HepG2 (cell line): Measurements from ENCODE around the gene YWHAB. TPM values are rescaled to one million over a fixed set of nuclear protein-coding genes. Genes with fewer than 3 reads are reported as not detected.
A peak's percentile ranks its signal among the peaks of the same experiment; 100 is the strongest.

ENCODE experiments used
- BHLHE40 ChIP-seq: IDR thresholded peaks from 2 replicates; pipeline ENCODE4 v1.6.1; 2011; ENCODE audit warnings: low read length, improper control_type of control experiment
- CBX1 ChIP-seq: IDR thresholded peaks from one replicate; pipeline ENCODE4 v1.6.1; 2016; ENCODE audit warnings: antibody characterized with exemption, low read depth
- CEBPZ ChIP-seq: IDR thresholded peaks from 2 replicates; pipeline ENCODE4 v1.6.1; 2012; ENCODE audit warnings: low read length, improper control_type of control experiment
- EP300 ChIP-seq, 3 experiments: sonication (generic) in 1 of 3; formaldehyde crosslinking in 1 of 3; IDR thresholded peaks; 2 replicates each; pipeline versions ENCODE4 v1.5.1 to v1.6.1; 2011 to 2020; ENCODE audit warnings: low read depth in 2 of 3, low read length in 2 of 3, borderline replicate concordance in 1 of 3, improper control_type of control experiment in 1 of 3, mild to moderate bottlenecking in 1 of 3, missing genetic modification reagents in 1 of 3, moderate library complexity in 1 of 3
- HMGA1 ChIP-seq: sonication (generic); formaldehyde crosslinking; conservative IDR thresholded peaks from 2 replicates; pipeline ENCODE4 v1.4.0; 2020; ENCODE audit warnings: missing genetic modification reagents
- MYC ChIP-seq: sonication (generic); formaldehyde crosslinking; IDR thresholded peaks from 2 replicates; pipeline ENCODE4 v1.9.0; 2021; ENCODE audit warnings: missing genetic modification reagents, borderline replicate concordance
- PAF1 ChIP-seq: IDR thresholded peaks from 2 replicates; pipeline ENCODE4 v1.6.1; 2016; ENCODE audit warnings: missing genetic modification reagents, missing compliant biosample characterization
- PHF21A ChIP-seq: sonication (generic); formaldehyde crosslinking; IDR thresholded peaks from 2 replicates; pipeline ENCODE4 v1.5.0; 2020; ENCODE audit warnings: mild to moderate bottlenecking, missing genetic modification reagents
- POGZ ChIP-seq: sonication (generic); formaldehyde crosslinking; IDR thresholded peaks from 2 replicates; pipeline ENCODE4 v1.4.0; 2020; ENCODE audit warnings: mild to moderate bottlenecking, missing genetic modification reagents
- PRDM4 ChIP-seq: sonication (generic); formaldehyde crosslinking; IDR thresholded peaks from 2 replicates; pipeline ENCODE4 v1.9.0; 2021; ENCODE audit warnings: missing genetic modification reagents, borderline replicate concordance
- SIX4 ChIP-seq: sonication (generic); formaldehyde crosslinking; IDR thresholded peaks from 2 replicates; pipeline ENCODE4 v1.4.0; 2020; ENCODE audit warnings: missing genetic modification reagents
- ZBTB44 ChIP-seq: sonication (generic); formaldehyde crosslinking; IDR thresholded peaks from 2 replicates; pipeline ENCODE4 v1.4.0; 2020; ENCODE audit warnings: missing genetic modification reagents
- ZEB1 ChIP-seq: IDR thresholded peaks from 2 replicates; pipeline ENCODE4 v1.6.1; 2012; ENCODE audit warnings: mild to moderate bottlenecking, low read depth, inconsistent platforms; ENCODE audit not compliant: insufficient replicate concordance
- ZNF253 ChIP-seq: sonication (generic); formaldehyde crosslinking; IDR thresholded peaks from 2 replicates; pipeline ENCODE4 v1.8.0; 2022; ENCODE audit warnings: mild to moderate bottlenecking, missing genetic modification reagents, borderline replicate concordance
- ZNF468 ChIP-seq: sonication (generic); formaldehyde crosslinking; IDR thresholded peaks from 2 replicates; pipeline ENCODE4 v1.8.0; 2022; ENCODE audit warnings: mild to moderate bottlenecking, moderate library complexity, missing genetic modification reagents
- ZNF569 ChIP-seq: sonication (generic); formaldehyde crosslinking; IDR thresholded peaks from 2 replicates; pipeline ENCODE4 v1.5.0; 2020; ENCODE audit warnings: mild to moderate bottlenecking, missing genetic modification reagents, moderate library complexity, borderline replicate concordance
- ZNF747 ChIP-seq: sonication (generic); formaldehyde crosslinking; IDR thresholded peaks from 2 replicates; pipeline ENCODE4 v1.8.1; 2023; ENCODE audit warnings: missing genetic modification reagents, mild to moderate bottlenecking, borderline replicate concordance
- polyA plus RNA-seq, 8 experiments: library from polyadenylated mRNA; depleted of rRNA in 3 of 8; stranded (reverse) in 7 of 8; unstranded in 1 of 8; fragments of >200 nt; fragmentation: Illumina TruSeq in 4 of 8; extraction: Trizol in 4 of 8; gene quantifications; 2 replicates each; pipeline versions ENCODE4 v1.2.1 to v1.2.3, GENCODE V29; 2011 to 2016; ENCODE audit warnings: low read depth in 4 of 8, missing spikeins in 1 of 8, mixed read lengths in 1 of 8; ENCODE audit not compliant: insufficient read depth in 1 of 8
- total RNA-seq, 5 experiments: library from RNA; depleted of rRNA; stranded (reverse); fragments of >200 nt; fragmentation: Illumina TruSeq; extraction: Trizol; gene quantifications; 2 replicates each; pipeline ENCODE4 v1.2.3, GENCODE V29; 2016; ENCODE audit warnings: low read depth in 1 of 5

Gene YWHAB
- total and polyA plus RNA-seq, 2 of the 13 experiments (the other 11 are each of a cell fraction or from before 2014, with no cell fraction given): 77.2 to 121 TPM

GRCh38 chr20:44911264-44911921 lies 25.9 kb downstream of the YWHAB start (continued):
- TF ChIP-seq PRDM4 (CRISPR knock-in tag) (no peak), ZNF468 (no peak; the same call in 1 of the 2 replicates), ZNF747 (CRISPR knock-in tag) (no peak; the same call in 1 of the 2 replicates), ZBTB44 (CRISPR knock-in tag) (no peak), POGZ (CRISPR knock-in tag) (no peak; the same call in 1 of the 2 replicates), BHLHE40 (no peak), HMGA1 (no peak), ZEB1 (peak; percentile 41), CEBPZ (no peak), ZNF569 (CRISPR knock-in tag) (no peak), PHF21A (CRISPR knock-in tag) (peak; percentile 83), MYC (CRISPR knock-in tag) (peak; percentile 84; the same call in 1 of the 2 replicates), SIX4 (CRISPR knock-in tag) (no peak), ZNF253 (CRISPR knock-in tag) (no peak), EP300 (IDR thresholded peaks at IDR 0.05; ENCODE audit: low read depth in 2 of 2, low read length in 2 of 2) (peak in 1 of 2 experiments; percentile 49; a peak in 1 of 4 replicates), EP300 (CRISPR knock-in tag; IDR thresholded peaks at IDR 0.05; ENCODE audit: borderline replicate concordance) (no peak), PAF1 (CRISPR knock-in tag) (no peak), CBX1 (peak; percentile 49)
